GM13976 (cell line): ENCODE data around the gene LHX5.

Experiments used
- DNase-seq: peaks from one replicate; pipeline ENCODE4 v3.0.0; 2012; ENCODE audit warnings: low spot score
- in situ Hi-C: fragments of 300-500 bp; cut with MboI; formaldehyde crosslinking; loops from one replicate; pipeline ENCODE4 v1.12.0; 2022; ENCODE audit warnings: low sequenced_read_pairs, mixed read lengths, inconsistent platforms; ENCODE audit not compliant: unreplicated experiment
- TF ChIP-seq, protein P1 (sequence below): IDR thresholded peaks from 2 replicates; pipeline ENCODE4 v1.5.1; 2012; ENCODE audit warnings: borderline replicate concordance, mild to moderate bottlenecking; ENCODE audit not compliant: insufficient read depth; ENCODE audit errors: extremely low read depth, missing control alignments, control extremely low read depth

The LHX5 gene

DNA sequence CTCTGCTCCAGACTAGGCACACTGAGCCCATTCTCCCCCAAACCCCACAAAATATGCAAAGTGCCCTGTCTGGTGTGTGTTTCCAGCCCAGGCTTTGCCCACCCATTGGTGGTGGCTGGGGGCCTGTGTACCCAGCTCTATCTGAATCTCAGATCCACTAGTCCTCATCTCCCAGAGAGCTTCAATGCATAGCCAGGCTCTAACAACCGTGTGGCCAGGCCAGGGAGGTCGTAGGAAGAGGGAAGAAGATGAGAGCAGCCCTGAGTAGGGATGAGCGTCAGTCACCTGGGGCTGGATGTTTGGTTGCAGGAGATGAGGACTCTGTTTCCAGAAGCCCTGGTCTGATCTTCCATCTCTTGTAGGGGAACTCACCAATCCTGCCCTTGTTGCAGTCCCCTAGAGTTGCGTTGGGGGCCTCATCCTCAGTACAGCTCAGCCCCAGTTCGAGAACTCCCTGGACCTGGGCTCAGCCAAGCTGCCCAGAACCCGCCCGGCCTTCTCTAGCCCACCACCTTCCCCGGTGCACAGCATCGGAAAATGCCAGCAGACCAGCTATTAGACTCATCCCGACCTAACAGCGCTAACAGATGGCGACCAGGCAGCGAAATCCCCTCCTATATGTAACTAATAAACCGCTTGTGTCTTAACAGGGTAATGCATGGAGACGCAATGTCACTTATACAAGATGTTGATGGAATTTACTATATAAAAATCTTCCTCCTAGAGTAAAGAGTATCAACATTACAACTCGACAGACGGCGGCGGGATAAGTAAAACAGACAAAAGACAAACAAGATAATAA is 3.2 kb upstream of the LHX5 start:
- no peak for DNase-seq
- in situ Hi-C loops: loop anchor here (25.0 kb wide), 2 partner anchors 437 to 937 kb away; partner anchors contain the start of gene TBX5
- TF ChIP-seq, protein P1, sequence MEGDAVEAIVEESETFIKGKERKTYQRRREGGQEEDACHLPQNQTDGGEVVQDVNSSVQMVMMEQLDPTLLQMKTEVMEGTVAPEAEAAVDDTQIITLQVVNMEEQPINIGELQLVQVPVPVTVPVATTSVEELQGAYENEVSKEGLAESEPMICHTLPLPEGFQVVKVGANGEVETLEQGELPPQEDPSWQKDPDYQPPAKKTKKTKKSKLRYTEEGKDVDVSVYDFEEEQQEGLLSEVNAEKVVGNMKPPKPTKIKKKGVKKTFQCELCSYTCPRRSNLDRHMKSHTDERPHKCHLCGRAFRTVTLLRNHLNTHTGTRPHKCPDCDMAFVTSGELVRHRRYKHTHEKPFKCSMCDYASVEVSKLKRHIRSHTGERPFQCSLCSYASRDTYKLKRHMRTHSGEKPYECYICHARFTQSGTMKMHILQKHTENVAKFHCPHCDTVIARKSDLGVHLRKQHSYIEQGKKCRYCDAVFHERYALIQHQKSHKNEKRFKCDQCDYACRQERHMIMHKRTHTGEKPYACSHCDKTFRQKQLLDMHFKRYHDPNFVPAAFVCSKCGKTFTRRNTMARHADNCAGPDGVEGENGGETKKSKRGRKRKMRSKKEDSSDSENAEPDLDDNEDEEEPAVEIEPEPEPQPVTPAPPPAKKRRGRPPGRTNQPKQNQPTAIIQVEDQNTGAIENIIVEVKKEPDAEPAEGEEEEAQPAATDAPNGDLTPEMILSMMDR: no peak

DNA sequence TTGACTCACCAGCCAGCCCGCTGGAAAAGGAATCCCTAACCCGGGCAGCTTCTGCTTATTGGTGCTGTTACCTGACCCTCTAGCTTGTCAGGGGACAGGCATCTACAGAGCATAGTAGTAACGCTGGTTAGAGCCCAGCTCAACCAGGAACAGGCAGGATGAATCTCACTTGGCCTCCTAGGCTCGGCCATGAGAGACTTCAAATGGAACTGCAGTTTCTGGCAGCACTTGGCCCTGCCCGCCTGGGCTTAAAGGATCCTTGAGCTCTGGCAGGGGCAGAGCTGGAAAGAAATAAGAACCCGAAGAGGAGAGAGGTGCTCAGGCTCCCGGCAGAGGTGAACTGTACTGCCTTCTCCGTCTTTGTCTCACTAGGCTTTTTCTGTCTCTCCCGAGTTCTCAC is 2.3 kb upstream of the LHX5 start:
- in situ Hi-C loops: loop anchor here (25.0 kb wide), 2 partner anchors 438 to 938 kb away; partner anchors contain the start of gene TBX5
- DNase-seq: no peak

DNA sequence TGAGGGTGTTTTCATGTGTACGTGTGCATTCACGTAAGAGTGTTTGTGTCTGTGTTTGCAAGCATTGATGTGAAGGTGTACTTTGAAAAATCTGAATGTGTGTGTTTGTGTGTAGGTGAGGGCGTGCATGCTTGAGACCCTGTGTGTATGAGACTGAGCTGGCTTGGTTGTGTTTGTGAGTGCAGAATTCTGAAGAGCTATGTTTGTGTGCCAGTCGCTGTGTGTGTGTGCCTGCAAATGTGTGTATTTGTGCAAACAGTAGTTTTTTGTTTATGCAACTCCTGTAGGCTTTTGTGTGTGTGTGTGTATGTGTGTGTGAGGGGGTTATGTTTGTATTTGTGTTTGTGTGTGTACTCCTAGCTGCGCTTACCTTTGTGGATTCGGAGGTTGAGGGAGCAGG is 1.7 kb upstream of the LHX5 start:
- TF ChIP-seq, protein P1: no peak
- in situ Hi-C loops: loop anchor here (25.0 kb wide), 2 partner anchors 439 to 939 kb away; partner anchors contain the start of gene TBX5
- DNase-seq: no peak

More for the DNA sequence above, 2.3 kb upstream of the LHX5 start:
- TF ChIP-seq, protein P1: no peak

DNA sequence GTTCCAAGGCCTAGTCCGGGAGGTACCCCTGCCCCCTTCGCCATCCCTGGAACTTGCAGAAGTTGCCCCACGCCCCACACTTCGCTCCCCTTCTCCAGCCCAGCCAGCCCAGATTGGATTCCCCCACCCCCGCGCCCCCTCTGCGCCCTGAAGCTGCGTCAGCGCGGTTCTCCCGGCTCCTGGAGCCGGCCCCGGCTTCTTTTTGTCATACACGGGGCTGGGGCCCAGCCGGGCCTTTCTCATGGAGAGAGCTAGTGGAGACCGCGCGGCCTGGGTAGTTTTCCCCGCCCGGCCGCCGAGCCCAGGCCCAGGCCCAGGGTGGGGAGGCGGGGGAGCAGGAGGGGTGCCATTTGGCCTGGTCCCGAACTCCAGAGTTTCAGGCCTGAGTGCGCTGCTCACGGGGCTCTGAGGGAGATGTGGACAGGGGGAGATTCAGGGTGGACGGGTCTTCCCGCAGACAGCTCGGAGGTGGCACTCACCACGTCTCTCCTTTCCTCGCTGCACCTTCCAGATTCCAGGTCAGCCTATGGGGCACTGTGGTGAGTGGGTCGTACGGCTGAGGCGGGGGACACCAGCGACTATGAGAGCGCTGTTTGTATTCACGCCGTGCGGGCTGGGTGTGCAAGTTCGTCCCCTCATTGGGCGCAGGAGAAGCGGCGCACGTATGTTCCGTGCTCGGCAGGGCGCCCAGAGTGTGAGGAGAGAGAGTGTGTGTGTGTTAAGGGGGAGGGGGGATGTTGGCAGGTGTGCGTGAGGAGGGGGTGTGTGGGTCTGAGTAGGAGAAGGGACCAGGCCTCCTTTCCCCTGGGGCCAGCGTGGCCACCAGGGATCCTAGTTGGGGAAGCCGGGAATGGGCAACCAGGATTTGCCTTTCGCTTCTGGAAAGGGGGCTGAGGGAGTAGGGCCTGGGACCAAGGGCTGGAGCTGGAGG is 785 bp upstream of the LHX5 start:
- in situ Hi-C loops: loop anchor here (25.0 kb wide), 2 partner anchors 440 to 940 kb away; partner anchors contain the start of gene TBX5
- peak; percentile 28 for DNase-seq
- TF ChIP-seq, protein P1: no peak

DNA sequence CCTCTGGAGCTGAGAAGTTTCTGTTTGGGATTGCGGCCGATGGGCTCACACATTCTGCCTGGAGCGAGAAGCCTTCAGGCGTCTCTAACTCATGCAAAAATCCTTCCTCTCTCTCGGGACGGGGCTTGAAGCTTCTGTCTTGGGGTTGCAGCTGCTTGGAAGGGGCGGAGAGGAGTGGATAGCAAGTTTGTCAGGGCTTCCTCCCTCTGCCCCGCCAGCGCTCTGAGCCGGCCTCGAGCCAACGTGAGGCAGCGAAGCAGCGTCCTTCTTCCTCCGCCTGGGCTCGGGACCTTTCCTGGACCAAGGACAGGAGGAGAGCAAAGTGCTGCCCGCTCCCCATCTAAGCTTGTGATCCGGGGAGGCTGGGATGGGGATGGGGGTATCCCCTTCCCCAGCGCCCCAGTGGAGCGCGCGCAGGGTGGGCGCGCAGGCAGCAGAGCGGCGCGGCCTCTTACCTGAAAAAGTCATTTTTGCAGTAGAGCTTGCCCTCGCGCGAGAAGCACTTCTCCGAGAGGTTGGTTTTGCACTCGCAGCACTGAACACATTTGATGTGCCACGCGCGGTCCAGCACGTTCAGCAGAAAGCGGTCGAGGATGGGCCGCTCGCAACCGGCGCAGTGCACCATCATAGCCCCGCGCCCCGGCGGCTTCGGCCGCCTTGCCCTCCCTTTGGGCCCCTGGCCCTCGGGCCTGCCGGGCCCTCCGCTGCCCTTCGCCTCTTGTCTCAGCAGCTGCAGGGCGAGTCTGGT is 626 bp downstream of the LHX5 start:
- in situ Hi-C loops: loop anchor here (25.0 kb wide), 2 partner anchors 441 to 941 kb away; partner anchors contain the start of gene TBX5
- peak; percentile 34 for DNase-seq
- TF ChIP-seq, protein P1: no peak
